Measurements from ENCODE around the gene CACNA1C.

Gene CACNA1C

DNA sequence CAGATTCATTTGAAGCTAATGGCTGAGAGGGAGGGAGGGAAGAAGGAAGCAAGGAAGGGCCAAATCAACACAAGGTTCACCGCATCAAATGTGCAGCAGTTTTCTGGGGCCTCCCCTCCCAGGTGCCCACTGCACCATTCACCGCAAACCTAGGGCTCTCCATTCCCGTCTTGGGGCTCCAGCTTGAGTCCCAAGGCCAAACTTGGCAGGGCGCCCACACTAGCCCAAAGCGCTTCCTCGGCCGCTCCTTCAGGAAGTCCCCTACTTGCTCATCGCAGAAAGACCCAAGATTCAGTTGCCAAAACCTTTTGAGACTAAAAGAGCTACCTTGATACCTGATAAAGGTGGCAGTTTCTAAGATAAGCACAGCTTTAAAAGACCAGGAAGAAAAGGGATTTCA is 601.5 kb downstream of the CACNA1C start:
- no peak for DNase-seq

DNA sequence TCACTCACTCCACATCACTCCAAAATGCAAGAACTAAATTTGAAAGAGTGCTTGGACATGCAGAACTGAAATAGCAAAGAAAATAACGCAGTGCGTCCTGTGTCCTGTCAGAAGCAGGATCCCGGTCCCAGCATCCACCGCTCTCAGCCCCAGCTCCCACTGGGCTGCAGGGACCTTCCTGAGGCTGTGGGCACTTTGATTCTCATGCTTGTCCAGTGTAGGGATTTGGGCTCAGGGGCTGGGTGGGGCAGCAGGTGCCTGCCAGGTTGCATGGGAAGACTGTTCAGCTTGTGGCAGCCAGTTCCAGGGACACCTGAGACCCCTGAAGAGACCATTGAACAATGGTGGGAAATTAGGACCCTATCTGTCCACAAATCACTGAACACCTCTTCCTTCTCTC is 602.0 kb downstream of the CACNA1C start:
- DNase-seq: no peak

DNA sequence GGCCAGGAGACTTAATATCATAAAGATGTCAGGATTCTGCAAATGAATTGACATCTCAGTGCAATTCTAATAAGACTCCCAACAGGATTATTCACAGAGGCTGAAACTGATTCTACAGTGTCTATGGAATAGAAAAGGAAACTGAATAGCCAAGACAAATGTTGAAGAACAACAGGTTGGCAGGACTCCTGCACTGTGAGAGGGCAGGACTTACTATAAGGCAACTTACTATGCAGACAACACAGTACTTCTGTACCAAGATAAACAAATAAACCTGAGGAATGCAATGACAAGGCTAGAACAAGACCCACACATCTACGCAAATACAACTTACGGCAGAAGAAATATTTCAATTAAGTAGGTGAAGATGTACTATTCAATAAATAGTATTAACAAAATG is 609.7 kb downstream of the CACNA1C start:
- DNase-seq: no peak

DNA sequence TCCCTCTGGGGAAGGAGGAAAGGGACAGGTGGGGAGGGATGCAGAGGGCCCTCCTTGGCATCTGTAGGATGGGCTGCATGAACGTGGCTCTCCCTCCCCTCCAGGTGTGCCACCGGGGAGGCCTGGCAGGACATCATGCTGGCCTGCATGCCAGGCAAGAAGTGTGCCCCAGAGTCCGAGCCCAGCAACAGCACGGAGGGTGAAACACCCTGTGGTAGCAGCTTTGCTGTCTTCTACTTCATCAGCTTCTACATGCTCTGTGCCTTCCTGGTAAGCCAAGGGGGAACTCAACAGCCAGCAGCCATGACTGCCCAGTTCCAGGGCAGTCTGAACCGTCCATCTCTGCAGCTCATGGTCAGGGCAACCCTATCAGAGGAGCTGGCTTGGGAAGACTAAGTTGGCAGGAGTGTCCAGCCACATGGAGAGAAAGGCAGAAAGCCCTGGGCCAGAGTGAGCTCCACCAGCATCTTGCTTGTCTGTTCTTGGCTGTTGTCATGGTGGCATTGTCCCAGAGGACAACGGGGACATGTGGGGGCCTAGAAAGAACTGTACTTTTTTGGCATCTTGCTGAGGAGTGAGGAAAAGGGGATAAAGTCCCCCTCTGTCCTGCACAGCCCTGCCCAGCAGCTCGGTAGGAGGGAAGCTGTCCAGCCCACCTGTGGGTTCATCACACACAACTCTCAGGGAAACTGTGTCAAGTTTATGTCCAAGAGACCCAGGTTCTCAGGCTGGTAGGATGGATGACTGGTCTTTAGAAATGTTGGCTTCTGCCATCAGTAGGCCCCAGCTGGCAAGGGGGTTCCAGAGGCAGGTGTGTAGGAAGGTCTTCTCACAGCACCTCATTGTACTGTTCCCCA is 612.2 kb downstream of the CACNA1C start:
- DNase-seq: no peak

DNA sequence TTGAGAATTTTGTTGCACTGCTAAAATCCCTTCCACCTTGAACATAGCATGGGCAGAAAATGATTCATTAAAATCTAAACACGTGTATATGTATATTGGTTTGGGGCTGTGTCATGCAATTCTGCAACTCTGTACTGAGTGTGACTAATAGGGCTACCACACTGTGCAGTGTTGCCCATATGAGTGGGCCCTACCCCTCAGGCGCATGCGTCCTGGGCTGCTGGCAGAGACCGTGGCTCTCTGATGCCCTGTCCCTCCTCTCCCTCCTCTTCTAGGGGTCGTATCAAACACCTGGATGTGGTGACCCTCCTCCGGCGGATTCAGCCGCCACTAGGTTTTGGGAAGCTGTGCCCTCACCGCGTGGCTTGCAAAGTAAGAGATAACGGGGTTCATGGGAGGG is 613.6 kb downstream of the CACNA1C start:
- DNase-seq: peak; percentile 38

DNA sequence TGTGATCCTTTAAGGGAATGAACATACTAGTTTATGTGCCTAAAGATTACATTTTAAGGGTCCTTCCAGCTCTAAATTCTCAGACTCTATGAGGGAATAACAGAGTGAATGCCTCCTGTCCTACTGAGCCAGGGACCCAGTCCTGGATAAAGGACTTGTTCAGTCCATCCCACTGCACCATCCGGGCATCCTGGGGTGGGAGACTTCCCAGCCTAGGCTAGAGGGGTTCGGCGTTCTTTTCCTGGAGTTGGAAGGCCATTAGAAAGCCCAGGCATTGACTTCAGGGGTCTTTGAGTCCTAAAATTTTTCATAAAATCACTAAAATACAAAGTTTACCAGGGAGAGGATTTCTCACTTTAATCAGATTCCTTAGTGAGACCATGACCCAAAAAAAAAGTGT is 614.1 kb downstream of the CACNA1C start:
- DNase-seq: no peak

DNA sequence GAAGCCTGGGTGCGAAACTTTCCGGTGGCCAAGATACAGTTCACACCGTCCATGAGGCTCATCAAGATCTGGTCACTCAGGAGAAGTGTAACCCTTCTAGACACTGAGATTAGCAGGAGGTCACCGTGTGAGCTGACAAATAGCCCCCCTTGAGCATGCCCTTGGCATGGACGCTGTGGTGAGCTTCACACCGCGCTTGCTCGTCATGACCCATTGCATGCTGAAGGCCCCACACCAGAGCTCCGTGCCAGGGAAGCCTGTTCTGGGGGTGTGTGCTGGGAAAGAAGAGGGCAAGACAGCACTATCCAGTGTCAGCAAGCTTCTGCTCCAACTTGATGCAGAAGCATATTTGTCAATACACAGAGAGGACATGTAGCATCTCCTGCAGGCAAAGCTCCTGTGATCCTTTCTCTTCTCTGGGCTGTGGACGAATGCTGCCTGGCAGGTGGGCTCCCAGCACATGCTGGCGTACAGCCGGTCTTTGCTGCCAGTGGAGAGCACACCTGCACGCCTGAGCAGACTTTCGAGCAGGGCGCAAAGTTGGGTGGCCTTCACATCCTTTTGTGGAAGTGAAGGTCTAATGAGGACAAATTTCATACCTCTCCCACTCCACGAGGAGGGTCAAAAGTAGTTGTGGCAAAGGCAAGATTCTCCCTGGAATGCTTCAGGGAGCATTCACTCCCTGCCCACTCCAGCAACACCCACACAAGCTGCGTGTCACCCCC is 615.1 kb downstream of the CACNA1C start:
- DNase-seq: no peak

DNA sequence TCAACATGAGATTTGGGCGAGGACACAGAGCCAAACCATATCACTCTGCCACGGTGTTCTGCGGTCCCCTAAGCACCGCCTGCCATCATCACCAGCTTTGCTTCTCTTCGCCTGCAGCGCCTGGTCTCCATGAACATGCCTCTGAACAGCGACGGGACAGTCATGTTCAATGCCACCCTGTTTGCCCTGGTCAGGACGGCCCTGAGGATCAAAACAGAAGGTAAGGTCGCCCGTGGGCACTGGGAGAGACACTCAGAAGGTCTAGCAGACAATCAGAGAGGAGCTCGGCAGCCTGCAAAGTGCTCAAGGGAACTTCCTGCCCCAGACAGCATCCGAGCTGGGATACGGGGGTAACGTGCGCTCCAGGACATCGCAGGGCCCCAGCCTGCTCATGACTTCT is 616.0 kb downstream of the CACNA1C start:
- no peak for DNase-seq

DNA sequence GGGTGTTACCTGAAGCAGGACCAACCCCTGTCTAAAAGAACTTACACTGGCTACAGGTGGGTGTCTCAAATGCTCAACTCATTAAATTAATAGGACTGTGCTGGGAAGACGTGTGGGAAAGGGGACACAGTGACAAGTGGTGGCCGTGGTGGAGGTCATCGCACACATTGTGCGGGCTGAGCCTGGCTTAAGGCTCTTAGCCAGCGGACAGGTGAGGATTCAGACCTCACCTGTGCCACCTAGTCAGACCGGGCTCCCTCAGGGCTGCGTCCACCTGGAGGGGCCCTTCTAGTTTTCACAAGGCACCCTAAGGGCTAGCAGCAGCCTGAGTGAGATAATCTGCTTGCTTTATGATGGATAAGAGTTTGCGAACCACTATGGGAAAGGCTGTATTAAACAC is 616.8 kb downstream of the CACNA1C start:
- DNase-seq: no peak

DNA sequence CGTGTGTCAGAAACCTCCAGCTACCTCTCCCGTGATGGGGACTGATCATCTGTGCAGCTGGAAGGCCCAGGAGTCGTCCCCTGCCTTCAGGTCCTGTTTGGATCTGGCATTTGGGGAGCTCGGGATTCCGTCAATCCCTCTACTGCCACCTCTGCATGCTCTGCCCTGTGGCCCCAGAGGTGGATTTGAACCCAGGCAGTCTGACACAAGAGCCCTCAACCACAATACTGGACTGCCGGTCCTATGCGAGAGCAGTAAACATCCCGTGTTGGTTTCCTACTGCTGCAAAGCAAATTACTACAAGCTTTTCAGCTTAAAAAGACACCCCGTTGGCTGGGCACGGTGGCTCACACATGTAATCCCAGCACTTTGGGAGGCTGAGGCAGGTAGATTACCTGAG is 620.1 kb downstream of the CACNA1C start:
- no peak for DNase-seq

DNA sequence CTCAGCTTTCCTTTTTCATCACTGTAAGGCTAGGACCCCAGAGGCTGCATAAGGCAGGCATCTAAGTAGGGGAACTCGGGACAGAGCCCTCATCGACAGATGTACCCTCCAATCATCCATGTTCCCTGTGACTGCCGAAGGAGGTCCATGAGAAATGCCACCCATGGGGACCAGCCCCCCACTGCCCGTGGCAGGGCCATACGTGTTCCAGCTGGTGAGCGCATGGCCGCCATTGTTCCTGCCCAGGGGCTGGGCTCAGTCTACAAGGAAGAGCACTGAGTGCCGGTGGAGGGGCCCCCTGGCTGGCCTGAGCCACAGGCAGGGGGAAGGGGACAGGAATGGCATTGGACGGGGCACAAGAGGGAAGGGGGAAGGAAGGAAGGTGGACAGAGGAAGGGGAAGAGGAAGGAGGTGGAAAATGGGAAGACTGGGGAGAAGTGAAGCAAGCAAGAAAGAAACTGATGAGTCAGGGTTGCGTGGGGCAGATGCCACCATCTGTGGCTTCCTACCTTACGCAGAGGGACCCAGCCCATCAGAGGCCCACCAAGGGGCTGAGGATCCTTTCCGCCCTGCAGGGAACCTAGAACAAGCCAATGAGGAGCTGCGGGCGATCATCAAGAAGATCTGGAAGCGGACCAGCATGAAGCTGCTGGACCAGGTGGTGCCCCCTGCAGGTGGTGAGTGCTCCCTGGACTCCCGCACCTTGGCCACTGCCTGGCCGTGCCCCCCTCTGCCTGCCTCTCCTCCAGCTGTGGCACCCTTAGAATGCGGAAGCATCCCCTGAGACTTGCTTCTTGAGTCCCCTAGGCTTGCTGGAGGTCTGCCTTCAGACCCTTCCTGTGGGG is 621.4 kb downstream of the CACNA1C start:
- no peak for DNase-seq

DNA sequence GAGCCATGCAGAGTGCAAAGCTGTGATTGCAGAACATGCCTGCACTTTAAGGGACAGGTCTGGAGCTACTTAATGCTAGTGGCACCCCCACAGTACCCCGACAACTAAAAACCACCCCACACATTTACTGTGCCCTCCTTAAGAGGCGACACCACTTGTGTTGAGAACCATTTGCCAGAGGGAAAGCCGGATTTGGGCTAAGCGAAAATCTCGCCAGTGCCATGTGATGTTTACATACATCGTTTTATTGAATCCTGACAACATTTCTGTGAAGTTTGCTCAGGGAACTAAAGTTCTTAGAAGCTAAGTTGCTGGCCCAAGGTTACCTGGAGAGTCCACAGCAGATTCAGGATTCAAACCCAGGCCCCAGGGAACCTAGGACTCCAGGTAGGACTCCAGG is 623.0 kb downstream of the CACNA1C start:
- no peak for DNase-seq

DNA sequence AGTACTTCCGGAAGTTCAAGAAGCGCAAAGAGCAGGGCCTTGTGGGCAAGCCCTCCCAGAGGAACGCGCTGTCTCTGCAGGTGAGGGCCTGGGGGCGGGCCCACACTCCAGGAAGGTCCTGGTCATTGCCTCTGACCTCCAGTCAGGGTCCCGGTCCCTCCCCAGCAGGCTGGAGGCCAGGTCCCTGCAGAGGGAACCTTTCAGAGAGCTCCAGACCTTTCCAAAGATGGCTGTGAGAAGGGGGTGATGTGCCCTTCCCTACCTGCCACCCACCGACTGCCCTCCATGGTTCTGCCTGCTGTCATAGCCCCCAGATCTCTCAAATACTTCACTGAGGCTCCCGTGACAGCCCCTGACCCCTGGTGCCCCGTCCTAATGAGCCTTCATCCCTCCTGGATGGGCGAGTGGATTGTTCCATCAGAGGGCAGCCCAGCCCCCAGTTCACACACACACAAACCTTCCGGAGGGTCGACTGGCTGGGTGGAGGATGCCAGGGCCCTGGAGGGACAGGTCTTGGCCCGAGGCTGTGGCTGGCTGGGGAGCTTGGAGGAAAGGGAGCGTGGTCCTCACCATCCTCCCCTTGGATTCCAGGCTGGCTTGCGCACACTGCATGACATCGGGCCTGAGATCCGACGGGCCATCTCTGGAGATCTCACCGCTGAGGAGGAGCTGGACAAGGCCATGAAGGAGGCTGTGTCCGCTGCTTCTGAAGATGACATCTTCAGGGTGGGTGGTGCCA is 624.5 kb downstream of the CACNA1C start:
- DNase-seq: no peak

DNA sequence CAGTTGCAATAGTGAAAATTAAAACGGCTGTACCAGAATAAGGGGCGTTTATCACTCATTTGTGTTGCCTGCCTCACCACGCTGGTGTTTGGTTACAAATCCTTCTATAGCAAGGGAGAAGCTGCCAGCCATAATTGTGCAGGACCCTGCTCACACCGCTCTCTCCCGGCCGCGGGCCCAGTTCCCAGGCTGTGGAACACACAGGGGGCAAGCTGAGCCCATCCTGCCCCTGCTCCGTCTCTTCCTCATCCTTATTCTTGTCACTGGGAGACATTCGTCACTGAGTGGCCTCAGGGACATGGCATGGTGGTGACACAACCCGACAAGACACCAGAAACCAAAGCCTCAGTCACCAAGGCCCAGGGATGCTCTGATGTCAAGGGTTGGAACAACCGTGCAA is 625.6 kb downstream of the CACNA1C start:
- no peak for DNase-seq

DNA sequence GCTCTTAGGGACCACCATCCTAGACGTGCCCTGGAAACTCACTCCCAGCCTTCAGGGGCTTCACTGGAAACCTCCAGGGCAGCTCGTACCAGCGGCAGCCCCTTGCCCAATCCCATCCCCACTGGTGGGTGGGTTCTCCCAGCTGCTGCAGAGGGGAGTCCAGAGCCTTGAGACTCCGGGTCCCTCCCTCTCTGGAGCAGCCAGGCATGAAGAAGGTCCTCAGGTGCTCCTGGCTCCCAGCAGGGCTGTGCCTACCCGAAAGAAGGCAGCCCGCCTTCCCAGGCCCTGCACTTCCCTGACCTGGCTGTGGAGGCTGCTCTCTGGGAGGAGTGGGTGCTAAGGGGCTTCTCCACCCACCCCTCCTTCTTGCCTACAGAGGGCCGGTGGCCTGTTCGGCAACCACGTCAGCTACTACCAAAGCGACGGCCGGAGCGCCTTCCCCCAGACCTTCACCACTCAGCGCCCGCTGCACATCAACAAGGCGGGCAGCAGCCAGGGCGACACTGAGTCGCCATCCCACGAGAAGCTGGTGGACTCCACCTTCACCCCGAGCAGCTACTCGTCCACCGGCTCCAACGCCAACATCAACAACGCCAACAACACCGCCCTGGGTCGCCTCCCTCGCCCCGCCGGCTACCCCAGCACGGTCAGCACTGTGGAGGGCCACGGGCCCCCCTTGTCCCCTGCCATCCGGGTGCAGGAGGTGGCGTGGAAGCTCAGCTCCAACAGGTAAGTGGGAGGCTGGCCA is 626.5 kb downstream of the CACNA1C start:
- no peak for DNase-seq

DNA sequence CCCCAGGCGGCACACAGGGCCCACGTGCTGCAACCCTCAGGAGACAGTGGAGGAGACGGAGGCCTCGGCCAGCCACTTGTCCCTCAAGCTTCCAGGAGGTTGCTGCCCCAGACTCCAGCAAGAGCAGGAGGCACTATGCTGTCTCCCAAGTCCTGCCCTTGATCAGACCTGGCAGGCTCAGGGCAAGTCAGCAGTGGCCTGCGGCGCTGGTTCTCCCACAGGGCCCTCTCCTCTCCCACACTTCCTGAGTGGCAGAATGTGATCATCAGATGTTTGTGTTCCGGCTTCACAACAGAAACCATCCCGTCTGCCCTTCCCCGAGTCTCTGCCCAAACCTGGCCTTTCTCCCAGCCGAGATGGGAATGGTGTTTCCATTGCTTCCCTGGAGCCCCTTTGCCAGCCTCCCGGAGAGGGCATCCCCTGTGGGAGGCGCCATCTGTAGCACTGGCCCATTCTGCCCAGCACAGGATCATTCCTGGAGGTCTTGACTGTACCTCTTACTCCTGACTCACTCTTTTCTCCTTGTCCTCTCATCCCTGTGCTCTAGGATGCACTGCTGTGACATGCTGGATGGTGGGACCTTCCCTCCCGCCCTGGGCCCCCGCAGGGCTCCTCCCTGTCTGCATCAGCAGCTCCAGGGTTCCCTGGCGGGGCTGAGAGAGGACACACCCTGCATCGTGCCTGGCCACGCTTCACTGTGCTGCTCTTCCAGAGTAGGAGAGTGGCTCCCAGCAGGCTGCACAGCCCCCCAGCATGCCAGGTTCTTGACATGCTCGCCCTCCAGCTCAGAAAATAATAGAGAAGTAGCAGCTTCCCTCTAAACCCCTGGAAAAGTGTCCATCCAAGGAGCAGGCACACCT is 627.3 kb downstream of the CACNA1C start:
- DNase-seq: no peak

DNA sequence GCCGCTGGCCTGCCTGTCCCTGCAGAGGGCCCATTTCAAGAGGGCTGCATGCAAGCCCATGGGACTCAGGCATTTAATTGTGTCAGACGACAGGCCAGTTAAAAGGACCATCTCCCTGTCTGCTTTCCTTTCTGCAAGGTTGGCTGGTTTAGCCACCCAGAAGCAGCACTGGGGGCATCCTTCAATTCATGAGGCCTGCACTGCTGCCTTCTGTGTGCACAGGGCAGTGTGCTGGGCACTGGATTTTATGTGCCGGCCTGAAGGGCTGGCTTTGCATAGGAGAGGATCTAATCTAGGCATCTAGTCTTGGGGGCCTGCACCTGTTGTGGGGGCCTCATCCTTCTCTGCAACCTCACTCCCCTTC is 627.9 kb downstream of the CACNA1C start:
- no peak for DNase-seq

DNA sequence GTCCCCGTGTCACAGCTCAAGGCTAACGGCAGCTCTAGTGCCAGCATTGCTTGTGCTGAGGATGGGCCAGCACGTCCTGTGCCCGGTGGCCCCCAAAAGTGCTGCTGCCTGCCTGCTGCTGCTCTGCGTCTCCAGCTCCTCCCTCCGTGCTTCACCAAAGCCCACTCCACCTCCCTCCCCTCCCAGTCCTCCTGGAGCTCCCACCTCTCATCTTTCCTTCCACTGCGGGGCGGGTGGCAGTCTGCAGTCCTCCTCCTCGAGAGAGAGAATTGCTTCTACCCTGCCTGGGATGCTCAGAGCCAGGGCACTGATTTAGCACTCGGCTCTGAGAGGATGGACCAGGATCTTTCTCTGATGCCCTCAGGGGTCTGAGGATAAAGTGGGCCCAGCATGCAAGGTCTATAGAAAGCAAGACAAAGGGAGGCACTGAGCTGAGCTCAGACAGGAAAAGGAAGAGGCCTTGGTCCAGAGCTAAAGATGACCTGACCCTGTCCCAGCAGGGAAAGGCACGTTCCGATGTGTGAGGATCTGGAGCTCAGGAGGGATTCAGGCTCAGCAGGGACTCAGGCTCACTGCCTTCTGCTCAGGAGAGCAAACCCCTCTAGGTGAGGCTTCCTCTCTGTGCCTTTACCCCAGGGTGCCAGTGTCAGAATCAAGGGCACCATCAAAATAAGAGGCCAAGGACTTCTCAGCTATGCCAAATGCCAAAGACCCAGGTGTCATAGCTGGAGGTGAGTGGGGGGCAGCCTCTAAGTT is 628.8 kb downstream of the CACNA1C start:
- DNase-seq: no peak

DNA sequence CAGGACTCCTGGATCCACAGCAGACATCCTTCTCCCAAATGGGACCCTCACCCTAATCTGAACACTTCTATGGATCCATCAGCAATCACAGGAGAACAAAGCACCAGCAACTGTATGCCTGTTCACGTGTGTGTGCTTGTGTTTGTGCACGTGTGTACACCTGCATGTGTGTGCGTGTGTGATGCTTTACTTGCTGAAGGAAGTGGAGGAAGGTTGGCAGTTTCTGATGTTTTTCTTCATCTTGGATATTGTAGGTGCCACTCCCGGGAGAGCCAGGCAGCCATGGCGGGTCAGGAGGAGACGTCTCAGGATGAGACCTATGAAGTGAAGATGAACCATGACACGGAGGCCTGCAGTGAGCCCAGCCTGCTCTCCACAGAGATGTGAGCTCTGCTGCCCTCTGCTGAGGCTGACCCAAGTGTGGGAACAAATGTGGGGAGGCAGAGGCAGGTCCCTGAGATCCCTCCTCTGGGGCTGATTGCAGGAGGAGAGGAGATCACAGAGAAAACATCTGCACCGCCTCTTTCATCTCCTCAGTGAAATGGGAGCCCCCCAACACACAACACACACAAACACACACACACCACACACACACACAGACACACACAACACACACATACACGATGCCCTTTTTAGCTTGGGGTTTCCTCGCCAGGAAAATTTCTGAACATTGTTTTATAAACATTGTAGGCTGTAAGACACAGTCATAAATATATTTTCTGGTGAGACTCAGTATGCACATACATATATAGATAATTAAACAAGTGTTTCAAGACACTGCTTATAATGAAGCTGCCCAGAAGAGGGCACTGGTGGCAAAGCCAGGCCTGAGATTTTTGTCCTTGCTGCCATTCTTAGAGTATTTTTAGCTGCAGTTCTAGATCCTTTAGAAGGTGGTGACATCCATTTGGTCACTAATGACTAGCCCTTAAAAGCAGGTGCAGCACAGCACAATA is 629.8 kb downstream of the CACNA1C start:
- peak; percentile 88 for DNase-seq
